ENCODE measurements around the gene ZNF350. TPM values are rescaled to one million over a fixed set of nuclear protein-coding genes. Genes with fewer than 3 reads are reported as not detected.

ZNF350 gene
- total and polyA plus RNA-seq, 2 of the 13 experiments (the other 11 are each of a cell fraction or from before 2014, with no cell fraction given): 3.7 to 6.9 TPM

DNA sequence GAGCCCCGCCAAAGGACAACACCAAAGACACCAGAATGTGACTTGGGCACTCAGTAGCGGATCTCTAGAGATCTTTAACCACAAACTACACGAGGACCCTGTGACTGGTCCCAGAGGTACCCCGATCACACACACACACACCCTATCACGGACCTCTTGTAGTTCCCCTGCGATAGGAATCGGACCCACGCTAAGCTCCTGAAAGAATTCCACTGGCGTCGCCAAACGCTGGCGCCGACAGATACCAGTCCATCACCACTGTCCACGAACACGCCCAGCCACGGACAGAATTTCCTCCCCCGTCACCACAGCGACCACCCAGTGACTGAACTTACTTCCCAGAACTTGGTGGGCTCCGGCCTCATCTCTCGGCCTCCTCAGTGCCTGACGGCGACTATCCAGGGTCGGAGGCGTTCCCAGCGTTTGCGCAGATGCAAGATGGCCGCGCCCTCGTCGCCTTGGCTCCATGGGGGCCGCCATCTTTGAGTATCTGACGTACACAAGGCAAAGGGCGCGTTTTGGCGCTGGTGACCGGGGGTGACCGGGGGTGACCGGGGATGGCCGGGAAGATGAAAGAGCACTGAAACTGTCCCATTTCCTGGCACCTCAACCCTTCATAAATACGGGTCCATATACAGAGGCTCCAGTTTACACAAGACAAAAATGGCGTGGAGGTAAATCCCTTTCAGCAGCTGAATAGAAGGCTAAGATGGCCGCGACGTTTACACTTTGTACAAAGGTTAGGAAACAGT lies 21.3 kb upstream of the ZNF350 start, which contains the start of gene ZNF615 (continued):
- TF ChIP-seq ZNF883 (CRISPR knock-in tag; IDR thresholded peaks at IDR 0.05; ENCODE audit: not compliant biosample characterization): no peak
- TF ChIP-seq NKX3-1 (CRISPR knock-in tag; IDR thresholded peaks at IDR 0.05): no peak
- no peak for TF ChIP-seq HNRNPL (IDR thresholded peaks at IDR 0.05; ENCODE audit: low read depth, low read length)
- TF ChIP-seq FOSL1 (CRISPR knock-in tag; IDR thresholded peaks at IDR 0.05; ENCODE audit: borderline replicate concordance): no peak
- TF ChIP-seq, protein P1, sequence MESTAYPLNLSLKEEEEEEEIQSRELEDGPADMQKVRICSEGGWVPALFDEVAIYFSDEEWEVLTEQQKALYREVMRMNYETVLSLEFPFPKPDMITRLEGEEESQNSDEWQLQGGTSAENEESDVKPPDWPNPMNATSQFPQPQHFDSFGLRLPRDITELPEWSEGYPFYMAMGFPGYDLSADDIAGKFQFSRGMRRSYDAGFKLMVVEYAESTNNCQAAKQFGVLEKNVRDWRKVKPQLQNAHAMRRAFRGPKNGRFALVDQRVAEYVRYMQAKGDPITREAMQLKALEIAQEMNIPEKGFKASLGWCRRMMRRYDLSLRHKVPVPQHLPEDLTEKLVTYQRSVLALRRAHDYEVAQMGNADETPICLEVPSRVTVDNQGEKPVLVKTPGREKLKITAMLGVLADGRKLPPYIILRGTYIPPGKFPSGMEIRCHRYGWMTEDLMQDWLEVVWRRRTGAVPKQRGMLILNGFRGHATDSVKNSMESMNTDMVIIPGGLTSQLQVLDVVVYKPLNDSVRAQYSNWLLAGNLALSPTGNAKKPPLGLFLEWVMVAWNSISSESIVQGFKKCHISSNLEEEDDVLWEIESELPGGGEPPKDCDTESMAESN (CRISPR knock-in tag; conservative IDR thresholded peaks at IDR 0.05): peak; percentile 31; the same call in 1 of the 2 replicates
- peak; percentile 68 for TF ChIP-seq CREB1 (IDR thresholded peaks at IDR 0.05)
- peak; percentile 53 for TF ChIP-seq CREB1 (CRISPR knock-in tag; IDR thresholded peaks at IDR 0.05)
- no peak for TF ChIP-seq ZNF383 (CRISPR knock-in tag; IDR thresholded peaks at IDR 0.05; ENCODE audit: borderline replicate concordance)
- TF ChIP-seq, protein P2, sequence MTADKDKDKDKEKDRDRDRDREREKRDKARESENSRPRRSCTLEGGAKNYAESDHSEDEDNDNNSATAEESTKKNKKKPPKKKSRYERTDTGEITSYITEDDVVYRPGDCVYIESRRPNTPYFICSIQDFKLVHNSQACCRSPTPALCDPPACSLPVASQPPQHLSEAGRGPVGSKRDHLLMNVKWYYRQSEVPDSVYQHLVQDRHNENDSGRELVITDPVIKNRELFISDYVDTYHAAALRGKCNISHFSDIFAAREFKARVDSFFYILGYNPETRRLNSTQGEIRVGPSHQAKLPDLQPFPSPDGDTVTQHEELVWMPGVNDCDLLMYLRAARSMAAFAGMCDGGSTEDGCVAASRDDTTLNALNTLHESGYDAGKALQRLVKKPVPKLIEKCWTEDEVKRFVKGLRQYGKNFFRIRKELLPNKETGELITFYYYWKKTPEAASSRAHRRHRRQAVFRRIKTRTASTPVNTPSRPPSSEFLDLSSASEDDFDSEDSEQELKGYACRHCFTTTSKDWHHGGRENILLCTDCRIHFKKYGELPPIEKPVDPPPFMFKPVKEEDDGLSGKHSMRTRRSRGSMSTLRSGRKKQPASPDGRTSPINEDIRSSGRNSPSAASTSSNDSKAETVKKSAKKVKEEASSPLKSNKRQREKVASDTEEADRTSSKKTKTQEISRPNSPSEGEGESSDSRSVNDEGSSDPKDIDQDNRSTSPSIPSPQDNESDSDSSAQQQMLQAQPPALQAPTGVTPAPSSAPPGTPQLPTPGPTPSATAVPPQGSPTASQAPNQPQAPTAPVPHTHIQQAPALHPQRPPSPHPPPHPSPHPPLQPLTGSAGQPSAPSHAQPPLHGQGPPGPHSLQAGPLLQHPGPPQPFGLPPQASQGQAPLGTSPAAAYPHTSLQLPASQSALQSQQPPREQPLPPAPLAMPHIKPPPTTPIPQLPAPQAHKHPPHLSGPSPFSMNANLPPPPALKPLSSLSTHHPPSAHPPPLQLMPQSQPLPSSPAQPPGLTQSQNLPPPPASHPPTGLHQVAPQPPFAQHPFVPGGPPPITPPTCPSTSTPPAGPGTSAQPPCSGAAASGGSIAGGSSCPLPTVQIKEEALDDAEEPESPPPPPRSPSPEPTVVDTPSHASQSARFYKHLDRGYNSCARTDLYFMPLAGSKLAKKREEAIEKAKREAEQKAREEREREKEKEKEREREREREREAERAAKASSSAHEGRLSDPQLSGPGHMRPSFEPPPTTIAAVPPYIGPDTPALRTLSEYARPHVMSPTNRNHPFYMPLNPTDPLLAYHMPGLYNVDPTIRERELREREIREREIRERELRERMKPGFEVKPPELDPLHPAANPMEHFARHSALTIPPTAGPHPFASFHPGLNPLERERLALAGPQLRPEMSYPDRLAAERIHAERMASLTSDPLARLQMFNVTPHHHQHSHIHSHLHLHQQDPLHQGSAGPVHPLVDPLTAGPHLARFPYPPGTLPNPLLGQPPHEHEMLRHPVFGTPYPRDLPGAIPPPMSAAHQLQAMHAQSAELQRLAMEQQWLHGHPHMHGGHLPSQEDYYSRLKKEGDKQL (CRISPR knock-in tag; IDR thresholded peaks at IDR 0.05; ENCODE audit: low read depth): no peak
- peak; percentile 84 for TF ChIP-seq ZNF274 (CRISPR knock-in tag; IDR thresholded peaks at IDR 0.05)
- TF ChIP-seq, protein P3, sequence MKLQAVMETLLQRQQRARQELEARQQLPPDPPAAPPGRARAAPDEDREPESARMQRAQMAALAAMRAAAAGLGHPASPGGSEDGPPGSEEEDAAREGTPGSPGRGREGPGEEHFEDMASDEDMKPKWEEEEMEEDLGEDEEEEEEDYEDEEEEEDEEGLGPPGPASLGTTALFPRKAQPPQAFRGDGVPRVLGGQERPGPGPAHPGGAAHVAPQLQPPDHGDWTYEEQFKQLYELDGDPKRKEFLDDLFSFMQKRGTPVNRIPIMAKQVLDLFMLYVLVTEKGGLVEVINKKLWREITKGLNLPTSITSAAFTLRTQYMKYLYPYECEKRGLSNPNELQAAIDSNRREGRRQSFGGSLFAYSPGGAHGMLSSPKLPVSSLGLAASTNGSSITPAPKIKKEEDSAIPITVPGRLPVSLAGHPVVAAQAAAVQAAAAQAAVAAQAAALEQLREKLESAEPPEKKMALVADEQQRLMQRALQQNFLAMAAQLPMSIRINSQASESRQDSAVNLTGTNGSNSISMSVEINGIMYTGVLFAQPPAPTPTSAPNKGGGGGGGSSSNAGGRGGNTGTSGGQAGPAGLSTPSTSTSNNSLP (IDR thresholded peaks at IDR 0.05; ENCODE audit: low read depth, low read length): no peak
- no peak for TF ChIP-seq ZNF260 (CRISPR knock-in tag; IDR thresholded peaks at IDR 0.05; ENCODE audit: borderline replicate concordance, low read depth)
- peak; percentile 76; the same call in 1 of the 2 replicates for TF ChIP-seq ZNF317 (CRISPR knock-in tag; IDR thresholded peaks at IDR 0.05)
- TF ChIP-seq, protein P4, sequence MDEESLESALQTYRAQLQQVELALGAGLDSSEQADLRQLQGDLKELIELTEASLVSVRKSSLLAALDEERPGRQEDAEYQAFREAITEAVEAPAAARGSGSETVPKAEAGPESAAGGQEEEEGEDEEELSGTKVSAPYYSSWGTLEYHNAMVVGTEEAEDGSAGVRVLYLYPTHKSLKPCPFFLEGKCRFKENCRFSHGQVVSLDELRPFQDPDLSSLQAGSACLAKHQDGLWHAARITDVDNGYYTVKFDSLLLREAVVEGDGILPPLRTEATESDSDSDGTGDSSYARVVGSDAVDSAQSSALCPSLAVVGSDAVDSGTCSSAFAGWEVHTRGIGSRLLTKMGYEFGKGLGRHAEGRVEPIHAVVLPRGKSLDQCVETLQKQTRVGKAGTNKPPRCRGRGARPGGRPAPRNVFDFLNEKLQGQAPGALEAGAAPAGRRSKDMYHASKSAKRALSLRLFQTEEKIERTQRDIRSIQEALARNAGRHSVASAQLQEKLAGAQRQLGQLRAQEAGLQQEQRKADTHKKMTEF (CRISPR knock-in tag; IDR thresholded peaks at IDR 0.05): peak; percentile 68; the same call in 1 of the 2 replicates
- TF ChIP-seq HMGA1 (CRISPR knock-in tag; conservative IDR thresholded peaks at IDR 0.05): no peak
- no peak for TF ChIP-seq ZNF660 (CRISPR knock-in tag; IDR thresholded peaks at IDR 0.05; ENCODE audit: borderline replicate concordance, low read depth)
- no peak for TF ChIP-seq EEA1 (CRISPR knock-in tag; IDR thresholded peaks at IDR 0.05; ENCODE audit: borderline replicate concordance)
- TF ChIP-seq SMAD9 (CRISPR knock-in tag; IDR thresholded peaks at IDR 0.05): no peak

All from HepG2 (cell line).